ENCODE measurements around the gene SIN3A. TPM values are rescaled to one million over a fixed set of nuclear protein-coding genes. Genes with fewer than 3 reads are reported as not detected.
"Not testable (repeated sequence)": the region's sequence is repeated elsewhere in the genome, so short reads cannot be mapped to it uniquely, and the experiment has no call there.

SIN3A gene
- total RNA-seq, 1 donor from 2014 or later, result 33.4 TPM

DNA sequence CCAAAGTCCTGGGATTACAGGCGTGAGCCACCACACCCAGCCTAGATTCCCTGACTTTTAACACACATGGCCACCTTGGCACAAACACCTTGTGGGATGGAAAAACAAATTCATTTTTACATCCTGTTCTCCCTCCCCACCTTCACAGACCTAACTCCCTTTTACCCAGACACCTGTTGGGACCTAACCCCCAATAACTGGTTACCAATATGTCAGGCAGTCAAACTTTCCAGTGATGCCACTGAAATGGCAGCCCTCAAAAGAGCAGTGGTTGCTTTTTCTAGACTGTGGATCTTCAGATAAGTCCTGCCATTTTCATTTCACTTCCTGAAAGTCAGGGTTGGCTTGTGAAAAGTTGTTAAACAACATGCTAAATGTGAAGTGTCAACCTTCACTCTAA lies 34.9 kb downstream of the SIN3A start:
- H3K4me3 ChIP-seq (ENCODE audit: low read depth, low read length), result no peak overlapping the region
- TF ChIP-seq, protein P1, sequence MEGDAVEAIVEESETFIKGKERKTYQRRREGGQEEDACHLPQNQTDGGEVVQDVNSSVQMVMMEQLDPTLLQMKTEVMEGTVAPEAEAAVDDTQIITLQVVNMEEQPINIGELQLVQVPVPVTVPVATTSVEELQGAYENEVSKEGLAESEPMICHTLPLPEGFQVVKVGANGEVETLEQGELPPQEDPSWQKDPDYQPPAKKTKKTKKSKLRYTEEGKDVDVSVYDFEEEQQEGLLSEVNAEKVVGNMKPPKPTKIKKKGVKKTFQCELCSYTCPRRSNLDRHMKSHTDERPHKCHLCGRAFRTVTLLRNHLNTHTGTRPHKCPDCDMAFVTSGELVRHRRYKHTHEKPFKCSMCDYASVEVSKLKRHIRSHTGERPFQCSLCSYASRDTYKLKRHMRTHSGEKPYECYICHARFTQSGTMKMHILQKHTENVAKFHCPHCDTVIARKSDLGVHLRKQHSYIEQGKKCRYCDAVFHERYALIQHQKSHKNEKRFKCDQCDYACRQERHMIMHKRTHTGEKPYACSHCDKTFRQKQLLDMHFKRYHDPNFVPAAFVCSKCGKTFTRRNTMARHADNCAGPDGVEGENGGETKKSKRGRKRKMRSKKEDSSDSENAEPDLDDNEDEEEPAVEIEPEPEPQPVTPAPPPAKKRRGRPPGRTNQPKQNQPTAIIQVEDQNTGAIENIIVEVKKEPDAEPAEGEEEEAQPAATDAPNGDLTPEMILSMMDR (conservative IDR thresholded peaks at IDR 0.05; ENCODE audit: low read depth, low read length), result no peak
- no peak for DNase-seq (ENCODE audit: low read depth)

DNA sequence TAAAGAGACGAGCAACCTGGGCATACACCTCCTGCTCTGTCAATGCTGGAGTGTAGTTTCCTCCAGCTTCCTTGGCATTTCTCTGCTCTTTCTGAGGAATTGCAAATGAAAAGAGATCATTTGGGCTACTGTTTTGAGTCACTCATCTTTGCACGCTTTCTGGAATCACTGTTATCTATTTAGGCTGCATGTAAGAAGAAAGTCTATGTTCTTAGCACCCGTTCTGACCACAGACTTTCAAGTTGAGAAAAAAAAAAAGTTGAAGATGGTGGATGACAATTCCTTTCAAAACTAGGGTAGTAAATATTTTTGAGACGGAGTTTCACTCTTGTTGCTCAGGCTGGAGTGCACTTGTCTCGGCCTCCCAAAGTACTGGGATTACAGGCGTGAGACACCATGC lies 41.3 kb downstream of the SIN3A start:
- H3K4me3 ChIP-seq (ENCODE audit: low read depth, low read length), result no peak overlapping the region
- DNase-seq (ENCODE audit: low read depth), result no peak
- TF ChIP-seq, protein P1 (conservative IDR thresholded peaks at IDR 0.05; ENCODE audit: low read depth, low read length), result no peak

DNA sequence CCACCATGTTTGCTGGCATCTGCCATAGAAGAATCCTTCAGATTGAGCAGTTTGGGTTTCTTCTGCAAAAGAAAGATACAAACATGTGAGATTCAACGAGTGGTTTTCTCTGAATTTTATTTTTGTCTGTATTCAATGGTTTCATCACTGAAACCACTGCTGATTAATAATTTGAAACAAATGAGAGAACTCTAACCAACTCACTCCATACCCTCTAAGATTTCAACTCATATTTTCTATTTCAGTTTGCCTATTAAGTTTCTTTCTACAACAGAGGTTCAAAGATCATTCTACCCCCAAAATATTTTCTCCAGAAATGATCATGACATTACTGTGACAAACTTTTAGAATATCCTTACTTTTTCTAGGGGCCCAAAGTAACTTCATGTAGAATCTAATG lies 44.4 kb downstream of the SIN3A start:
- TF ChIP-seq, protein P1 (conservative IDR thresholded peaks at IDR 0.05; ENCODE audit: low read depth, low read length), result no peak
- no peak overlapping the region for H3K4me3 ChIP-seq (ENCODE audit: low read depth, low read length)
- DNase-seq (ENCODE audit: low read depth), result no peak

DNA sequence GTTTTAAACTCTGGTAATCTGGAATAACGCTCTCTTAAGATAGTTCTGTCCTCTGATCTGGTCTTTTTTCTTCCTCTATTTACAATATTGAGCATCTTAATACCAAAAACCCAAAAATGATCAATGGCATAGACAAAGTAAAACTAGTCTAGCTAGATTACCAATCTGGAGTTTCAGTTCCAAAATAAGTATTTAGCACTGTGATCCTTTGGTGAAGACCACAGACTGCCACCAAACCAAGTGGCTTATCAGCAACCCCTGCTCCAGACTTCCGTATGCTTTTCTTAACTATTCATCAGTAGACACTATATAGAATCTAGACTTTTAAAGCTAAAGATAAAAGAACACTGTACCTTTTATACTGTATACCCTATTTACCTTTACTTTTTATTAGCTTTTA lies 47.6 kb downstream of the SIN3A start:
- TF ChIP-seq, protein P1 (conservative IDR thresholded peaks at IDR 0.05; ENCODE audit: low read depth, low read length), result no peak
- no peak for DNase-seq (ENCODE audit: low read depth)
- H3K4me3 ChIP-seq (ENCODE audit: low read depth, low read length), result no peak overlapping the region

DNA sequence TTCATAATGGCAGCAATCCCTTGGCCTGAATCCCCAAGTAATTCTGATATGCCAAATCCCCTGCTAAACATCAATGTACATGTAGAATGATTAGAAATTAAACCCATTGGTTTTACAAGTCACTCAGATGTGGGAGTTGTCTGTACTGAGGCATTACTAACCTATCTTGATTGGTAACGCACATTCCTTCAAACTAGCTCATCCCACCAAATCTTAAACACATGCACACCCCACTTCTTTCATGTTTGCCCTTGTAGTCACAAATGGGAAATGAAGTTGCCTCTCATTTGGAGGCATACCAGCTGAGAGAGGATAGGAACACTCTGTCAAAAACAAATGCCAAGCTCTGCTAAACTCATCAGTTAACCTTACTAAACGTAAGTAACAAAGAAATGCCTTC lies 54.0 kb downstream of the SIN3A start:
- no peak for DNase-seq (ENCODE audit: low read depth)
- TF ChIP-seq, protein P1 (conservative IDR thresholded peaks at IDR 0.05; ENCODE audit: low read depth, low read length), result no peak
- H3K4me3 ChIP-seq (ENCODE audit: low read depth, low read length), result no peak overlapping the region

DNA sequence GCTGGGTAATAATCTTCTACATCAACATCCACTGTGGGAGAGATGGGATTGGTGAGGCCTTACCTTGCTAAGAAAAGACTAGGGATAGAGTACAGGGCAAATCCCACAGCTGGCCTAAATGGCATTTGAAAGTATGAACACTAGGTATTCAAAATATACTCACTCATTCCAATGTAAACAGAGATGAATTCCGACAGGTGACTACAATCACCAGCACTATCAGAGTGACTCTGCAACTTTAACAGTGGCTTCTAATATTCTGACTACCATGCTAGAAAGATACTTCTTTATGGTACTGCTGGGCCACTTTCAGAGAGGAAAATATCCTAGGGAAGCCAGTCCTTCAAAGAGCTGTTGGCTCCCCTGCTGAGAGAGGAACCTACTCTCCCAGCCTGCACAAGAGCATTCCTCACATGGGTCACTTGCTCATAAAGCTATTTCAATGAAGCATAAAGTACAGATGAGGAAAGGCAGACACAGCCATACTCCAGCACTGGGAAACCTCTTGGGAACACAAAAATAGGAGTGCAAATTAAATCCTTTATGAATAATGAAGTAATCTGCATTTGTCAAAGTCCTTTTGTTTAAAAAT lies 61.6 kb downstream of the SIN3A start:
- H3K4me3 ChIP-seq (ENCODE audit: low read depth, low read length), result no peak overlapping the region
- TF ChIP-seq, protein P1 (conservative IDR thresholded peaks at IDR 0.05; ENCODE audit: low read depth, low read length), result no peak
- no peak for DNase-seq (ENCODE audit: low read depth)

DNA sequence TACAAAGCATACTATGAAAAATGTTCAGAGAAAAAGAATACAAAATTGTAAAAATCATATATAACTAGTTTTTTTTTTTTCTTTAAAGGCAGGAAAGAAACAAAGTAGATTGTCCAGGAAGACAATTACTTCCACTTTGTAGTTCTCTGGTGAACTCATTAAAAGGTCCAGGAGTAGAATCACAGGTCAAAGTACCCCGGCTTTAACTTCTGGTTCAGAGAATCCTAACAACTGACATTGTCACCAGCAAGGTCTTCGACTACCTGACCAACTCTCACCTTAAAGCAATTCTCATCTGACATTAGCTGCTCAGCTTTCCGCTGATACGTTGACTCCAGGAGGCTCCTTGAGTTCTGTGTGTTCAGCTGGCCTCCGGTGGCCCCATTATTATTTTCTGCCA lies 67.5 kb downstream of the SIN3A start:
- H3K4me3 ChIP-seq (ENCODE audit: low read depth, low read length); DNase-seq (ENCODE audit: low read depth): not testable (repeated sequence)
